HG03342 (cell line): ENCODE results near the gene F8.
A peak's percentile ranks its signal among the peaks of the same experiment; 100 is the strongest.
"Not testable (repeated sequence)": the region's sequence is repeated elsewhere in the genome, so short reads cannot be mapped to it uniquely, and the experiment has no call there.

Experiments used
- ATAC-seq: cut with Tn5 transposase; IDR thresholded peaks from one replicate; pipeline ENCODE4 v1.9.1; 2021; ENCODE audit warnings: mild to moderate bottlenecking, moderate library complexity; ENCODE audit not compliant: unreplicated experiment

F8 gene

GRCh38 chrX:154988719-154989118 is 33.8 kb downstream of the F8 start:
- ATAC-seq, result no peak

DNA sequence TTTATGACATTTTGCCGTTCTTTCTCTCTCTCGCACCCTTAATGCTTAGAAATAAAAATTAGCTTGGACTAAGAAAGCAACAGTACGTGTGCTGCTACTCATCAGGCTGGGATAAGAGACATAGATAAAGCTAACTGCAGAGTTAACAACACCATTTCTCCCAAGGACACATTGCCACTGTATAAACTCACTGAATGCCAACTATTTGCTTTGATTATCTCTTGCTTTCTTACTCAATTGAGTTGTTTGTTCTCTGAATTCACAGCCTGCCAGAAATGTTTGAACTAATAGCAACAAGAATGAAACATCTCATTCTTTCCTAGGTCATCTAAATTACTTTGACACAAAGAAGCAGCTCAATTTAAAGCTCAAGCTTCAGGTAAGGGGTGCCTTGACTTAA is 34.6 kb downstream of the F8 start:
- no peak for ATAC-seq

DNA sequence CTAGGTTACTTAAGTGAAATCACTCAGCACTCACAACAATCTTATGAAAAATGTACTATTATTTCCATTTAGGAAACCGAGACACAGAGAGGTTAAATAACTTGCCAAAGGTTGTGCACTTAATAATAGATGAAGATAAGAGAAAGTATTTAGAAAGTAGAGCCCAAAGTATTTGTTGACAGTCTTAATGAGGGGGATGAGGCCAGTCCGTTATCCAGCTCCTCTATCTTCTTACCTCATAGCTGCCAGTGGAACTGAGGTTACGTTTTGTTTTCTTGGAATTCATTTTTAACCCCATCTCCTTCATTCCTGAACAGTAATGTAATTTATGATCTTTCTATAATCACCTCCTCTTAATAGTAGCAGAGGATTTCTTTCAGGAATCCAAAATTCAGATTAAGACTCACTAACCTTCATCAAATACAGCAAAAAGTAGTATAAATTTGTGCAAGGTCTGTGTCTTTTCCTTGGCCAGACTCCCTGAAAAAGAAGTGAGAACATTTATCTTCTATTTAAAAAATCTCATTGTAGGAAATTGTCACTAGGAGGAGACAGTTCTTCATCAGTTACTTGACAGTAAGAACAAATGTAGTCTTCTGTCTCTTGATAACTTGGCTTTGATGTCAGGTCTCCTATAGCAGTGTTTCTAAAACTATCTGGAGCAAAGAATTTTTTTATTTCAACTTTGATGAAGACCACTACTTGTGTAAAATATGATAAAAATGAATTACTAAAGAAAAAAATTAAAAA is 35.5 kb downstream of the F8 start:
- ATAC-seq, result no peak

- no peak for ATAC-seq
Observed at GRCh38 chrX:154981116-154981411, 41.5 kb downstream of the F8 start.

DNA sequence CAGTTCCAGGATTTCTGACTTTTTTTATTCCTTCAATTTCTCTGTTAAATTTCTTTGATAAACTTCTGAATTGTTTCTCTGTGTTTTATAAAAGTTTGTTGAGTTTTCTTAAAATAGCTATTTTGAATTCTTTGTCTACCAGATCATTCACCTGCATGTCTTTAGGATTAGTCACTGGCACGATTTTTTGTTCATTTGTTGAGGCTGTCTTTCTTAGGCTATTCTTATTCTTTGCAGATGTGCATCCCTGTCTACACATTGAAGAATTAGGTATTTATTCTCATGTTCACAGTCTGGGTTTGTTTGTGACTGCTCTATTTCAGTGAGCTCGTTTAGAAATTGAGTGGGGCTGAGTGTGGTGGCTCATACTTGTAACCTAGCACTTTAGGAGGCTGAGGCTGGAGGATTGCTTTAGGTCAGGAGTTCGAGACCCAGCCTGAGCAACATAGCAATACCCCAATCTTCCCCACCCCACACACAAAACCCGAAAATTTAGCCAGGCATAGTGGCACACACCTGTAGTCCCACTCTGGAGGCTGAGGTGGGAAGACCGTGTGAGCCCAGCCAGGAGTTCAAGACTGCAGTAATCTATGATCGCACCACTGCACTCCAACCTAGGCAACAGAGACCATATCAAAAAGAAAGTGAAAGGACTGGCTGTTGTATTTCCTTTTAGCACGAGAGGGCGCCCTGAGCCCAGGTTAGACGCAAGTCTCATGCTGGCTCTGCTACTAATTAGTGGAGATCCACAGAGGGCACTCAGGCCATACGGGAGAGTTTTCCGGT is 42.0 kb downstream of the F8 start:
- ATAC-seq, result peak; percentile 99

DNA sequence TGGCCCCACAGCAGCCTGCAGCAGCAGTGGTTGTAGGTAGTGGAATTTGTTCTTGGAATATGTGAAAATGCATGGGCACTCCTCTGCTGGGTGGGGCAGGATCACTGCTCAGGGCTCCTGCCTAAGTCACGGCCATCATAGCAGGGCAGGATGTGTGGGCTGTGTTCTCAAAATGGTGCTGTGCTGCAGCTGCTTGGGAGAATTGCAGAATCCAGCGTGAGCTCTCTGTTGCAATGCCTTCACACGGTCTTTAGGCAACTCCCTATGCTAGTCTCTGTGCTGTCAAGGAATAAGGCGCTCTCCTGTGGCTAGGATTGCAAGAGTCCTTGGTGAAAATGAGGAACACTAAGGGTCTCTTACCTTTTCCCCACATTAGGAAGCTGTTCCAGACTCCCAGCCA is 42.9 kb downstream of the F8 start:
- ATAC-seq, result no peak

DNA sequence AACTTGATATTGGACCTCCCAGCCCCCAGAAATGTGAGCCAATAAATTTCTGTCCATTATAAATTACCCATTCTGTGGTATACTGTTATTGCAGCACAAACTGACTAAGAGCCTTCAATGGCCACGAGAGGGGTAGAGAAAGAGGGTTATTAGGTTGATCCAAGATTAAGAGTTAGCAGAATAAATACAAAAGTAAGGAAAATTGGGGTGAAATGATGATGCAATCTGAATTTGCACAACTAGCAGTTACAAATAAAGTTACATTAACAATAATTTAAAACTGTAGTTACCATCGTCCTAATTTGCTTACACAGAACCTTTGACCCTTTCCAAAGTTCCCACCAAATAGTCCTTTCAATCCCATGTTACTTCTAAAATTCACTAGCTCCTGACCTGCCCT is 54.2 kb downstream of the F8 start:
- no peak for ATAC-seq

DNA sequence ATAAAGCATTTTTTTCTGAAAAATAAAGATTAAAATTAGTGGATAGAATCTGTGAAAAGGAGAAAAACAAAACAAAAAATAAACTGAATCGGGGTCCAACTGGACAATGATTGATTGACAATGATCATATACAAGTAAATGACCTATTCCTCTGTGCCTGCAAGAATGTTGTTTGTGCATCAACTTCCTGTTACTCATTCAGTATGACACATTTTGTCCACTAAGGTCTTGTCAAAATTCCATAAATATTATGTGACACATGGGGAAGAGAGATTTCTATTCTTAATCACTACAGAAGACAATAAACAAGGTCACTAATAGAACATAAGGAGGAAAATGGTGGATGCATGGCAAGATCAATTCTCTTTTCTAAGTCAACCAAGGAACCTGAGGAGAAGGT is 54.9 kb downstream of the F8 start:
- no peak for ATAC-seq

- ATAC-seq, result no peak
Observed at GRCh38 chrX:154961947-154962346, 60.6 kb downstream of the F8 start.

- ATAC-seq, result not testable (repeated sequence)
Observed at GRCh38 chrX:154955799-154956198, 66.7 kb downstream of the F8 start.

- ATAC-seq, result not testable (repeated sequence)
Observed at GRCh38 chrX:154939265-154939664, 83.3 kb downstream of the F8 start.

- not testable (repeated sequence) for ATAC-seq
Observed at GRCh38 chrX:154924771-154925170, 97.8 kb downstream of the F8 start.

DNA sequence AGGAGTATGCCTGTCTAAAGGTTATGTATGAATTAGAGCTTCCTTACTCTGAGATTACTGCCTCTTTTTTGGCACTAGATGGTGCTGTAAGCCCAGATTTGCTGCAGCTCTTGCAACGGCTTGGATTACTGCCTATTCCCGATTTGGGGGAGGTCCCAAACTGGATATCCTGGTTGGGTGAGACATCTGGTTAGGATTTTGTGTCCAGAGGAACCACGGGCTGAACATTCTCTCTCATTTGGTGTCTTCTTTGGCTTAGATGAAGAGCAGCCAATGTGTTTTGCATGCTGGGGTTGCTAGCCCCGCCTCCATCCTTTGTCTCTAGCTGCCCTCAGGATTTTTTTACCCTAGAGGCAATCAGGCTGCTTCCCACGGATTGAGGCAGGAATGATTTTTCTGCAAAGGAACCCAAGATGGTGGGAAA is 104.5 kb downstream of the F8 start:
- no peak for ATAC-seq

DNA sequence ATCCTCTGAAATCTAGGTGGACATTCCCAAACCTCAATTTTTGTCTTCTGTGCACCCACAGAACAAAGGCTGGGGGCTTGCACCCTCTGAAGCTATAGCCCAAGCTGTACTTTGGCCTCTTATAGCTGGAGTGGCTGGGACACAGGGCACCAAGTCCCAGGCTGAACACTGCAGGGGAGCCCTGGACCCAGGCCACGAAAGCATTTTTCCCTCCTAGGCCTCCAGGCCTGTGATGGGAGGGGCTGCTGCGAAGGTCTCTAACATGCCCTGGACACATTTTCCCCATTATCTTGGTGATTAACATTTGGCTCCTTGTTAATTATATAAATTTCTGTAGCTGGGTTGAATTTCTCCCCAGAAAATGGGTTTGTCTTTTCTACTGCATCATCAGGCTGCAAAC is 108.5 kb downstream of the F8 start:
- no peak for ATAC-seq

DNA sequence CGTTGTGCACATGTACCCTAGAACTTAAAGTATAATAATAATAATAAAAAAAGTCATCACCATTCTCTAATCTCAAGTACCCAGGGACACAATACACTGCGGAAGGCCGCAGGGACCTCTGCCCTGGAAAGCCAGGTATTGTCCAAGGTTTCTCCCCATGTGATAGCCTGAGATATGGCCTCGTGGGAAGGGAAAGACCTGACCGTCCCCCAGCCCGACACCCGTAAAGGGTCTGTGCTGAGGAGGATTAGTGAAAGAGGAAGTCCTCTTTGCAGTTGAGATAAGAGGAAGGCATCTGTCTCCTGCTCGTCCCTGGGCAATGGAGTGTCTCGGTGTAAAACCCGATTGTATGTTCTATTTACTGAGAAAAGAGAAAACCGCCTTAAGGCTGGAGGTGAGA is 112.0 kb downstream of the F8 start:
- not testable (repeated sequence) for ATAC-seq

GRCh38 chrX:154910048-154910447 is 112.5 kb downstream of the F8 start:
- ATAC-seq, result not testable (repeated sequence)

DNA sequence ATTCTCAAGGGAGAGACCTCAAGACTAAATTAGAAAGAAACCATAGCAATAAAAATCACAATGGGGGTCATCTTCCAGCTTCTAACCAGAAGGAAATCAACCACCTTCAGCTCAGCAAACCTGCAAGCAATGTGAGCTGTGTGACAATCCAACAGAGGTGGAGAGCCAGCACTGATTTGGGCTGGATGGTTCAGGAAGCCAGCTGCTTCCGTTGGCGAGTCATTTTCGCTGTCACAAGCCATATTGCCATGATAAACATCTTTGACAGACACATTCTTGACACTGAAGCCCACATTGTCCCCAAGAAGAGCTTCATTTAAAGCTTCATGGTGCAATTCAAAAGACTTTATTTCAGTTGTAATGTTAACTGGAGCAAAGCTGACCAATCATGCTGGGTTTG is 113.7 kb downstream of the F8 start:
- no peak for ATAC-seq

DNA sequence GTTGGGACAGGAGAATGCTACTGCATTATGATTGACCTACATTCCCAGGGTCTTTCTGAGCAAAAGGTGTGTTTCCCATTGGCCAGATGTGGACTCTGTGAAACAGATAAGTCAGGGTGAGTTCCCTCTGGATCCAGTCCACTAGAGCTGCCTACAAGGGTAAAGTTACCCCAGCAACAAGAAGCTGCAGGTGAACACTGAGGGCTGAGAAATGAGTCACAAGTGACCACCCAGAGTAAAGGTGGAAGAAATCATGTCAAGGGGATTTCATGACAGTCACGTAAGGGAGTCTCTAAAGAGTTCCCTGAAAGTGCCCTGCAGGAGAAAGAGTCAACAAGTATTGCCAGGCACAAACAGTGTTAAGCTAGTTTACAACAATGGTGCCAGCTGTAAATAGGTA is 120.1 kb downstream of the F8 start:
- no peak for ATAC-seq

- no peak for ATAC-seq
Observed at GRCh38 chrX:154900323-154900722, 122.2 kb downstream of the F8 start.

DNA sequence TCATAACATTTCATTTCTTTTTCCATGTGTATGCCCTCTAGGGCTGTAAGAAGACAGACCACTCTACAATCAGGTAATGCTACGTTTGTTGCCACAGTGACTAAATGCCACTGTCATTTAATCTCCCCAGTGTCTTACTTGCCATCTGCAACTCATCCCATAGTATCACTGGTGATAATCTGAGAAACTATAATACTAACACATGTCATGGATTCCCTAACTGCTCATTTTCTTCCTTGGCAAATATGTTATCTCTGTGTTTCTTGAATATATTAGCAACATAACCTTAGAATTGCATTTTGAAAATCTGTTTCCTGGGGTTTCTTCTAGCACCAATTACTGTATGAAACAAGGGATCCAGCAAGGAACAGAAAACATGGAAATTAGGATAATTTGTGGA is 130.2 kb downstream of the F8 start:
- no peak for ATAC-seq

DNA sequence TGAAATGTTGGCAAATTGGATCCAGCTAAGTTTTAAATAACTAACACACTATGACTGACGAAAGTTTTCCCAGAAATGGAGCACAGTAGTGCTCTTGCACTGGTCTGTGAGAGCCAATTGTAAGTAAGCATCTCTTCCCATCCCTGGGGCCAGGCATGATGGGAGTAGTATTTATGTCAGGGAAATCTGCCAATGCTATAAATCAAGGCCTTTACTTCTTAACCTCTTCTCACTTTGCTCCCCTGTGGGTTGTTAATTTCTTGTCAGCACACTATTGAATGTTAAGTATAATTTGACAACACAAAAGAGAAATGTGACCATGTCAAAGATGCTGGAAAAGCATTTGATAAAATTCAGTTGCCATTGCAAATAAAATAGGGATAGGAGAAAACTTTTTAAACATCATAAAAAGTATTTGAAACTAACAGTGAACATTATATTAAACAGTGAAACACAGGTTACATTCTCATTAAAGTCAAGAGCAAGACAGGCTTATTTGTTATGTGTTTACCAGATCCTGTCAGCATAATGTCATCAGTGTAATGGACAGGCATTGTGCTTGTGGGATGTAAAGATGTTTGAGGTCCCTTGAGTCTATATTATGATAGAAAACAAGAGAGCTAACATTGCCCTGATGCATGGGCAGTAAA is 131.4 kb downstream of the F8 start:
- ATAC-seq, result no peak

GRCh38 chrX:154886789-154887221 is 135.7 kb downstream of the F8 start:
- ATAC-seq, result peak; percentile 56
